ENCODE results near the gene BCHE. TPM values are rescaled to one million over a fixed set of nuclear protein-coding genes. Genes with fewer than 3 reads are reported as not detected.

The BCHE gene
- total and polyA plus RNA-seq, 2 of the 13 experiments (the other 11 are each of a cell fraction or from before 2014, with no cell fraction given) = not detected

- TF ChIP-seq TMF1 (CRISPR knock-in tag; IDR thresholded peaks at IDR 0.05; ENCODE audit: low read depth) = no peak
- 0 out of 2 replicates have a peak, but pooled peaks have one; percentile 58 for TF ChIP-seq SRY (CRISPR knock-in tag; IDR thresholded peaks at IDR 0.05)
- no peak for TF ChIP-seq PHB2 (IDR thresholded peaks at IDR 0.05; ENCODE audit: partially characterized antibody)
- TF ChIP-seq SALL1 (CRISPR knock-in tag; IDR thresholded peaks at IDR 0.05) = peak; percentile 73
- TF ChIP-seq, protein P1, sequence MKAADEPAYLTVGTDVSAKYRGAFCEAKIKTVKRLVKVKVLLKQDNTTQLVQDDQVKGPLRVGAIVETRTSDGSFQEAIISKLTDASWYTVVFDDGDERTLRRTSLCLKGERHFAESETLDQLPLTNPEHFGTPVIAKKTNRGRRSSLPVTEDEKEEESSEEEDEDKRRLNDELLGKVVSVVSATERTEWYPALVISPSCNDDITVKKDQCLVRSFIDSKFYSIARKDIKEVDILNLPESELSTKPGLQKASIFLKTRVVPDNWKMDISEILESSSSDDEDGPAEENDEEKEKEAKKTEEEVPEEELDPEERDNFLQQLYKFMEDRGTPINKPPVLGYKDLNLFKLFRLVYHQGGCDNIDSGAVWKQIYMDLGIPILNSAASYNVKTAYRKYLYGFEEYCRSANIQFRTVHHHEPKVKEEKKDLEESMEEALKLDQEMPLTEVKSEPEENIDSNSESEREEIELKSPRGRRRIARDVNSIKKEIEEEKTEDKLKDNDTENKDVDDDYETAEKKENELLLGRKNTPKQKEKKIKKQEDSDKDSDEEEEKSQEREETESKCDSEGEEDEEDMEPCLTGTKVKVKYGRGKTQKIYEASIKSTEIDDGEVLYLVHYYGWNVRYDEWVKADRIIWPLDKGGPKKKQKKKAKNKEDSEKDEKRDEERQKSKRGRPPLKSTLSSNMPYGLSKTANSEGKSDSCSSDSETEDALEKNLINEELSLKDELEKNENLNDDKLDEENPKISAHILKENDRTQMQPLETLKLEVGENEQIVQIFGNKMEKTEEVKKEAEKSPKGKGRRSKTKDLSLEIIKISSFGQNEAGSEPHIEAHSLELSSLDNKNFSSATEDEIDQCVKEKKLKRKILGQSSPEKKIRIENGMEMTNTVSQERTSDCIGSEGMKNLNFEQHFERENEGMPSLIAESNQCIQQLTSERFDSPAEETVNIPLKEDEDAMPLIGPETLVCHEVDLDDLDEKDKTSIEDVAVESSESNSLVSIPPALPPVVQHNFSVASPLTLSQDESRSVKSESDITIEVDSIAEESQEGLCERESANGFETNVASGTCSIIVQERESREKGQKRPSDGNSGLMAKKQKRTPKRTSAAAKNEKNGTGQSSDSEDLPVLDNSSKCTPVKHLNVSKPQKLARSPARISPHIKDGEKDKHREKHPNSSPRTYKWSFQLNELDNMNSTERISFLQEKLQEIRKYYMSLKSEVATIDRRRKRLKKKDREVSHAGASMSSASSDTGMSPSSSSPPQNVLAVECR (CRISPR knock-in tag; IDR thresholded peaks at IDR 0.05; ENCODE audit: borderline replicate concordance) = peak; percentile 69; the same call in 1 of the 2 replicates
- TF ChIP-seq POLR2AphosphoS5 (IDR thresholded peaks at IDR 0.05; ENCODE audit: low read depth, low read length) = peak; percentile 67
- no peak for TF ChIP-seq ZNF318 (CRISPR knock-in tag; IDR thresholded peaks at IDR 0.05)
- TF ChIP-seq NFE2 (CRISPR knock-in tag; IDR thresholded peaks at IDR 0.05) = peak; percentile 89
- TF ChIP-seq PLRG1 (conservative IDR thresholded peaks at IDR 0.05) = no peak
- 0 out of 2 replicates have a peak, but pooled peaks have one; percentile 2 for TF ChIP-seq TGIF2 (CRISPR knock-in tag; IDR thresholded peaks at IDR 0.05)
- no peak for TF ChIP-seq CREB1 (IDR thresholded peaks at IDR 0.05)
- TF ChIP-seq CREB1 (CRISPR knock-in tag; IDR thresholded peaks at IDR 0.05) = peak; percentile 28; the same call in 1 of the 2 replicates
- TF ChIP-seq FOXK2 (IDR thresholded peaks at IDR 0.05) = no peak
- peak; percentile 61 for TF ChIP-seq KMT2B (CRISPR knock-in tag; IDR thresholded peaks at IDR 0.05)
- 0 out of 2 replicates have a peak, but pooled peaks have one; percentile 42 for TF ChIP-seq ZFP90 (CRISPR knock-in tag; IDR thresholded peaks at IDR 0.05; ENCODE audit: borderline replicate concordance)
- peak; percentile 45; the same call in 1 of the 2 replicates for TF ChIP-seq FOSL1 (CRISPR knock-in tag; IDR thresholded peaks at IDR 0.05; ENCODE audit: borderline replicate concordance)
- 0 out of 2 replicates have a peak, but pooled peaks have one; percentile 58 for TF ChIP-seq MIER2 (CRISPR knock-in tag; IDR thresholded peaks at IDR 0.05)
These were observed 37.7 kb upstream of the BCHE start (continued) for GRCh38 chr3:165874663-165875489.
